ENCODE measurements around the gene AFDN.
"Not testable (repeated sequence)": the region's sequence is repeated elsewhere in the genome, so short reads cannot be mapped to it uniquely, and the experiment has no call there.

AFDN gene

GRCh38 chr6:168000198-168001028 lies 173.7 kb downstream of the AFDN start:
- no peak for TF ChIP-seq POLR2A (IDR thresholded peaks at IDR 0.05; ENCODE audit: low read depth, low read length)
- FAIRE-seq (no peak), DNase-seq (ENCODE audit: insufficient read length, low spot score) (no peak)

DNA sequence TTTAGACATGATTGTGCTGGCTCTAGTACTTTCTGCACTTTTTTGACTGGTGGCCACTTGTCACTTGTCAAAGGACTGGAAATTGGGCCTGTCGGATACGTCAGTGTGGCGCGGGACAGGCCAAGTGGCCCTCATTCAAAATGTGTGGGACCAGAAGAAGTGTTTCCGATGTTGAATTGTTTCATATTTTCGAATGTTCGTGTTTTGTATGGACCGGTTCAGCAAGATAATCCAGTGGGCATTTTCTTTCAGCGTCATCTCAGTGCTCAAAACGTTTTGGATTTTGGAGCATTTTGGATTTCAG lies 174.3 kb downstream of the AFDN start:
- DNase-seq (ENCODE audit: insufficient read length, low spot score) (no peak), FAIRE-seq (no peak)
- no peak for TF ChIP-seq POLR2A (IDR thresholded peaks at IDR 0.05; ENCODE audit: low read depth, low read length)

GRCh38 chr6:168001514-168001913 lies 174.8 kb downstream of the AFDN start:
- DNase-seq (ENCODE audit: insufficient read length, low spot score); FAIRE-seq: not testable (repeated sequence)

GRCh38 chr6:168002804-168003203 lies 176.1 kb downstream of the AFDN start:
- FAIRE-seq (no peak), DNase-seq (ENCODE audit: insufficient read length, low spot score) (no peak)
- TF ChIP-seq POLR2A (IDR thresholded peaks at IDR 0.05; ENCODE audit: low read depth, low read length): no peak

- no peak for TF ChIP-seq POLR2A (IDR thresholded peaks at IDR 0.05; ENCODE audit: low read depth, low read length)
- FAIRE-seq: no peak
- no peak for DNase-seq (ENCODE audit: insufficient read length, low spot score)
These were observed 177.3 kb downstream of the AFDN start for GRCh38 chr6:168004023-168004422.

GRCh38 chr6:168004945-168005344 lies 178.2 kb downstream of the AFDN start:
- DNase-seq (ENCODE audit: insufficient read length, low spot score): no peak
- no peak for FAIRE-seq
- no peak for TF ChIP-seq POLR2A (IDR thresholded peaks at IDR 0.05; ENCODE audit: low read depth, low read length)

DNA sequence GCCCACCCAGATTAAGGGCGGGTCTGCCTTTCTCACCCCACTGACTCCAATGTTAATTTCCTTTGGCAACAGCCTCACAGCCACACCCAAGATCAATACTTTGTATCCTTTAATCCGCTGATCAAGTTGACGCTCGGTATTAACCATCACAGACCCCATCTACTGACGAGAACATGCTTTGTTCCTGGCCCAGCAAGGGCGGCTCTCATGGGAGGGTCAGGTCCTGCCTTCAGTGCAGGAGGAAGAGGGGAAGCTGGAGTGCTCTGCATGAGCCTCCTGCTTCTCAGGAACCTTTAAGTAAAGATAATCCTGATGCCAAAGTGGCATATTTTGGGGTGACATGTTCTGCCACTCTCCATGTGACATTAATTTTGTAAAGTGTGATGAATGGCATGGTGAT lies 179.1 kb downstream of the AFDN start:
- DNase-seq (ENCODE audit: insufficient read length, low spot score): no peak
- no peak for FAIRE-seq
- TF ChIP-seq POLR2A (IDR thresholded peaks at IDR 0.05; ENCODE audit: low read depth, low read length): no peak

- DNase-seq (ENCODE audit: insufficient read length, low spot score) (peak; percentile 31), FAIRE-seq (peak; percentile 97)
These were observed 181.1 kb downstream of the AFDN start for GRCh38 chr6:168007592-168008338.

GRCh38 chr6:168009331-168009730 lies 182.6 kb downstream of the AFDN start:
- DNase-seq (ENCODE audit: insufficient read length, low spot score) (no peak), FAIRE-seq (no peak)
- TF ChIP-seq POLR2A (IDR thresholded peaks at IDR 0.05; ENCODE audit: low read depth, low read length): no peak

More at GRCh38 chr6:168007592-168008338, 181.1 kb downstream of the AFDN start:
- TF ChIP-seq POLR2A (IDR thresholded peaks at IDR 0.05; ENCODE audit: low read depth, low read length): no peak

DNA sequence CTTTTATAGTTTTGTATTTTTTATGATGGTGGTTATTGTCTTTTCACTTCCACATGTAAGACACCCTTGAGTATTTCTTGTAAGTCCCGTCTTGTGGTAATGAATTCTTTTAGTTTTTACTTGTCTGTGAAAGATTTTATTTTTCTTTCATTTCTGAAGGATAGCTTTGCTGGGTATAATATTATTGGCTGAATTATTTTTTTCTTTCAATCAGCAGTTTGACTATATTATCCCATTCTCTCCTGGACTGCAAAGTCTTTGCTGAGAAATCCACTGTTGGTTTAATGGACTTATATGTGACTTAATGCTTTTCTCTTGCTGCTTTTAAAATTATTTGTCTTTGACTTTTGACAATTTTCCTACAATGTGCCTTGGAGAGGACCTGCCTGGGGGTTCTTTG lies 184.6 kb downstream of the AFDN start:
- no peak for FAIRE-seq
- DNase-seq (ENCODE audit: insufficient read length, low spot score): no peak
- no peak for TF ChIP-seq POLR2A (IDR thresholded peaks at IDR 0.05; ENCODE audit: low read depth, low read length)

DNA sequence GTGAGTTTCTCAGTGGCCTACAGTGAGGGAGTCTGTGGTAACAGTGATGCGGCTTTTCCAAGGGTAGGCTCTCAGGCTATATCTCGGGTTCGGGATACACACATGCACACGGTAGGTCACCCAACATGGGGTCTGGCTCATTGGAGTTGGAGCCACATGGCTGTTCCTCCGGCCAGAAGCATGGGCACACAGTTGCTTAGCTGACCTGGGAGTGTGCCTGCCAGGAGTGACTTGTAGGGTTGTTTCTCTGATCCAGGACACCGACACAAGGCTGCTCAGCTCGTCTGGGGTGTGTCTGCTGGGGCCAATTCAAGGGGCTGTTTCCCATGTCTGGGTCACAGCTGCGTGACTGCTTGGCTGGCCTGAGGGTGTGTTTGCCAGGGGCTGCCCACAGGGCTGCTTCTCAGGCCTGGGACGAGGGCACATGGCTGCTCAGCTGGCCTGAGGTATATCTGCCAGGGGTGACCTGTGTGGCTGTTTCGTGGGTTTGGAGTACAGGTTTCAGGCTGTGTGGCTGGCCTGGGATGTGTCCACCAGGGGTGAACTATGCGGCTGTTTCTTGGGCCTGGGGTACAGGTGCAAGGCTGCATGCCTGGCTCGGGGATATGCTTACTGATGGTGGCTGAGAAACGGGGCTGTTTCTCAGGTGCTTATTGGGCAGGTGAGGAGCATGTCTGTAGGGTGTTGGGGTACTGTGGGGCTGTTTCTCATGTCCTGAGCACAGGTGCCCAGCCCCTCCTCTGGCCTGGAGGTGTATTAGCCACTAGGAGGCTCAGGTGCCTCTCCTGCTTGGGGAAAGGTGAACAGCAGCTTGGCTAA lies 185.9 kb downstream of the AFDN start:
- TF ChIP-seq POLR2A (IDR thresholded peaks at IDR 0.05; ENCODE audit: low read depth, low read length): no peak
- DNase-seq (ENCODE audit: insufficient read length, low spot score): no peak
- no peak for FAIRE-seq

- no peak for TF ChIP-seq POLR2A (IDR thresholded peaks at IDR 0.05; ENCODE audit: low read depth, low read length)
- DNase-seq (ENCODE audit: insufficient read length, low spot score) (no peak), FAIRE-seq (no peak)
These were observed 186.7 kb downstream of the AFDN start for GRCh38 chr6:168013250-168013915.

DNA sequence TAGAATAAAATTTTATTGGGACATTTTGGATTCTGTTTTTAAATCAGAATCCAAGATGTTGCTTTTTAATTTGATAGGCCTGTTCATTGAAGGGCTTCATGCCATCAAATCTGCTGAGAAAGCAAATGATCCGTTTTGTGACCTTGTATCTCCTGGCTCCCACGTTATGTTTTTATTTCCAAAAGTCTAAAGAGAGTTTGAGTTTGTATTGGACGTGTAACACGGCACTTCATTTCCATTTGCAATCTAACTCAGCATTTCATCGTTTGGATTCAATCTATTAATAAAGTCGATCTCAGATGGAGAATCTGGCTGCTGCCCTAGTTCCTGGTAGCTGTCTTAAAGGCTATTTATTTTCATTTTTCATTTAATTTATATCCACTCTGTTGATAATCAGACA lies 187.7 kb downstream of the AFDN start:
- no peak for DNase-seq (ENCODE audit: insufficient read length, low spot score)
- FAIRE-seq: no peak
- TF ChIP-seq POLR2A (IDR thresholded peaks at IDR 0.05; ENCODE audit: low read depth, low read length): no peak

GRCh38 chr6:168015009-168015408 lies 188.3 kb downstream of the AFDN start:
- no peak for DNase-seq (ENCODE audit: insufficient read length, low spot score)
- FAIRE-seq: no peak
- TF ChIP-seq POLR2A (IDR thresholded peaks at IDR 0.05; ENCODE audit: low read depth, low read length): no peak

All from H54 (cell line).